ENCODE measurements around the gene ARHGEF1.
A peak's percentile ranks its signal among the peaks of the same experiment; 100 is the strongest.

The ARHGEF1 gene

GRCh38 chr19:41876847-41877832, 5.8 kb upstream of the ARHGEF1 start, which contains the start of gene CD79A:
TSS of gene CD79A (plus strand) at chr19:41877279. CDS start at chr19:41877305, 26 bp downstream.
- Histone ChIP-seq H3K9me3 (ENCODE audit: control insufficient read depth in 1 of 2, low read length in 2 of 2) (no peaks in the 10 kb centered on the region), H3K4me1 (ENCODE audit: control insufficient read depth in 1 of 2, insufficient read depth in 2 of 2, low read length in 2 of 2) (peaks cover 5 to 6% of the 10 kb centered on the region in 2 donors), H3K4me3 (ENCODE audit: low read depth in 1 of 2, low read length in 2 of 2) (no peak within 1 kb of the TSS), H3K27ac (ENCODE audit: low read length) (peak within 1 kb of the TSS; percentile 45), H3K27me3 (ENCODE audit: low read depth, low read length) (no peaks in the 10 kb centered on the region), H3K36me3 (ENCODE audit: control insufficient read depth in 1 of 2, insufficient read depth in 2 of 2, low read length in 2 of 2) (peaks cover under 1 to 1% of the 10 kb centered on the region in 2 donors)

- Histone ChIP-seq H3K4me3 (ENCODE audit: low read depth in 1 of 2, low read length in 2 of 2) (no peak overlapping the region), H3K27me3 (ENCODE audit: low read depth, low read length) (no peaks in the 10 kb centered on the region), H3K36me3 (ENCODE audit: control insufficient read depth in 1 of 2, insufficient read depth in 2 of 2, low read length in 2 of 2) (no peaks in the 10 kb centered on the region), H3K9me3 (ENCODE audit: control insufficient read depth in 1 of 2, low read length in 2 of 2) (no peaks in the 10 kb centered on the region), H3K27ac (ENCODE audit: low read length) (peak overlapping the region; percentile 45), H3K4me1 (ENCODE audit: control insufficient read depth in 1 of 2, insufficient read depth in 2 of 2, low read length in 2 of 2) (peaks cover under 1% of the 10 kb centered on the region in 2 donors)
Measured at GRCh38 chr19:41877916-41878905, 4.8 kb upstream of the ARHGEF1 start.

DNA sequence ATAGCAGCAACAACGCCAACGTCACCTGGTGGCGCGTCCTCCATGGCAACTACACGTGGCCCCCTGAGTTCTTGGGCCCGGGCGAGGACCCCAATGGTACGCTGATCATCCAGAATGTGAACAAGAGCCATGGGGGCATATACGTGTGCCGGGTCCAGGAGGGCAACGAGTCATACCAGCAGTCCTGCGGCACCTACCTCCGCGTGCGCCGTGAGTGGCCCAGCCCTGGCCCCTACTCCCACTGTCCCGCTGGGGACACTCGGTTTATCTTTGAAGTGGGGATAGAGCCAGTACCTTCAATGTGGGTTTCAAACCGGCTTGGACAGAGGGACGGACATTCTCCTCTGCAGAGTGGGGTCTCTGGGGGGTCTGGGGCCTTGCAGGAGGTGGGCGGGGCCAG, 3.9 kb upstream of the ARHGEF1 start:
- Histone ChIP-seq H3K4me1 (ENCODE audit: control insufficient read depth in 1 of 2, insufficient read depth in 2 of 2, low read length in 2 of 2) (peaks cover 0 to 6% of the 10 kb centered on the region in 2 donors), H3K4me3 (ENCODE audit: low read depth in 1 of 2, low read length in 2 of 2) (no peak overlapping the region), H3K27ac (ENCODE audit: low read length) (no peak overlapping the region)

GRCh38 chr19:41879670-41880328, 3.2 kb upstream of the ARHGEF1 start:
- Histone ChIP-seq H3K27ac (ENCODE audit: low read length) (no peak overlapping the region), H3K36me3 (ENCODE audit: control insufficient read depth in 1 of 2, insufficient read depth in 2 of 2, low read length in 2 of 2) (no peaks in the 10 kb centered on the region), H3K27me3 (ENCODE audit: low read depth, low read length) (no peaks in the 10 kb centered on the region), H3K4me3 (ENCODE audit: low read depth in 1 of 2, low read length in 2 of 2) (no peak overlapping the region), H3K4me1 (ENCODE audit: control insufficient read depth in 1 of 2, insufficient read depth in 2 of 2, low read length in 2 of 2) (peaks cover 3 to 11% of the 10 kb centered on the region in 2 donors), H3K9me3 (ENCODE audit: control insufficient read depth in 1 of 2, low read length in 2 of 2) (no peaks in the 10 kb centered on the region)

More for the DNA sequence above, 3.9 kb upstream of the ARHGEF1 start:
- H3K27me3 ChIP-seq (ENCODE audit: low read depth, low read length) = no peaks in the 10 kb centered on the region
- H3K9me3 ChIP-seq (ENCODE audit: control insufficient read depth in 1 of 2, low read length in 2 of 2) = no peaks in the 10 kb centered on the region
- H3K36me3 ChIP-seq (ENCODE audit: control insufficient read depth in 1 of 2, insufficient read depth in 2 of 2, low read length in 2 of 2) = no peaks in the 10 kb centered on the region

DNA sequence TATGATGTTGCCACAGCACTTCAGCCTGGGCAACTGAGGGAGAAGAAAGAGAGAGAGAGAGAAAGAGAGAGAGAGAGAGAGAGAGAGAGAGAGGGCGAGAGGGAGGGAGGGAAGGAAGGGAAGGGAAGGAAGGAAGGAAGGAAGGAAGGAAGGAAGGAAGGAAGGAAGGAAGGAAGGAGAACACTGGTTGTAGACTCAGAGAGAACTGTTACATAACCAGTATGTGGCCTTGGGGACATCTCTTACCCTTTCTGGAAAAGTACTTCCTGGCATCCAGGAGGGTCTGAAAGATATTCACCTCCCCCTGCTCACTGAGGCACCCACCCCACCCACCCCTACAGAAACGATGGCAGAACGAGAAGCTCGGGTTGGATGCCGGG, 2.7 kb upstream of the ARHGEF1 start:
- Histone ChIP-seq H3K36me3 (ENCODE audit: control insufficient read depth in 1 of 2, insufficient read depth in 2 of 2, low read length in 2 of 2) (no peaks in the 10 kb centered on the region), H3K27ac (ENCODE audit: low read length) (no peak overlapping the region), H3K4me1 (ENCODE audit: control insufficient read depth in 1 of 2, insufficient read depth in 2 of 2, low read length in 2 of 2) (peaks cover 7 to 15% of the 10 kb centered on the region in 2 donors), H3K4me3 (ENCODE audit: low read depth in 1 of 2, low read length in 2 of 2) (no peak overlapping the region), H3K27me3 (ENCODE audit: low read depth, low read length) (no peaks in the 10 kb centered on the region), H3K9me3 (ENCODE audit: control insufficient read depth in 1 of 2, low read length in 2 of 2) (no peaks in the 10 kb centered on the region)

DNA sequence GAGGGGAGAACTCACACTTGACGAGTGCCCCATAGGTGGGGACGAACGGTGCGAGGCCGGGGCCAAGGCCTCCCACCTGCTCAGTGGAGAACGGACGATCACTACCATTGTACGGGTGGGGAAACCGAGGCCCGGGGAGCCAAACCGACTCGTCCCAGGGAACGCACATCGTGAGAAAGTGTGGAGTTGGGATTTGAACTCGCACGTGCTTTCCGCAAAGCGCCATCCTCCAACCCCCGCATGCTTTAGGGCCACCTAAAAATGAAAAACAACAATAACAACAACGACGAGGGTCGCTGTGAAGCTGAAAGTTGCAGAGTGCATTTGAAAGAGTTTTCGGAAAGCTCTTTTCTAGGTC, 458 bp downstream of the ARHGEF1 start:
- Histone ChIP-seq H3K27me3 (ENCODE audit: low read depth, low read length) (no peaks in the 10 kb centered on the region), H3K4me3 (ENCODE audit: low read depth in 1 of 2, low read length in 2 of 2) (peak overlapping the region; percentile 96 to 99), H3K9me3 (ENCODE audit: control insufficient read depth in 1 of 2, low read length in 2 of 2) (no peaks in the 10 kb centered on the region), H3K4me1 (ENCODE audit: control insufficient read depth in 1 of 2, insufficient read depth in 2 of 2, low read length in 2 of 2) (peaks cover 7 to 28% of the 10 kb centered on the region in 2 donors), H3K36me3 (ENCODE audit: control insufficient read depth in 1 of 2, insufficient read depth in 2 of 2, low read length in 2 of 2) (peaks cover 0 to 12% of the 10 kb centered on the region in 2 donors), H3K27ac (ENCODE audit: low read length) (peak overlapping the region; percentile 77)

GRCh38 chr19:41883821-41884733, 1.1 kb downstream of the ARHGEF1 start:
- no peaks in the 10 kb centered on the region for H3K27me3 ChIP-seq (ENCODE audit: low read depth, low read length)
- peaks cover under 1 to 15% of the 10 kb centered on the region in 2 donors for H3K36me3 ChIP-seq (ENCODE audit: control insufficient read depth in 1 of 2, insufficient read depth in 2 of 2, low read length in 2 of 2)
- peaks cover 7 to 28% of the 10 kb centered on the region in 2 donors for H3K4me1 ChIP-seq (ENCODE audit: control insufficient read depth in 1 of 2, insufficient read depth in 2 of 2, low read length in 2 of 2)
- peak overlapping the region; percentile 77 for H3K27ac ChIP-seq (ENCODE audit: low read length)
- no peaks in the 10 kb centered on the region for H3K9me3 ChIP-seq (ENCODE audit: control insufficient read depth in 1 of 2, low read length in 2 of 2)
- H3K4me3 ChIP-seq (ENCODE audit: low read depth in 1 of 2, low read length in 2 of 2) = peak overlapping the region; percentile 96 to 99

- H3K4me3 ChIP-seq (ENCODE audit: low read depth in 1 of 2, low read length in 2 of 2) = no peak overlapping the region
- peaks cover 7 to 32% of the 10 kb centered on the region in 2 donors for H3K36me3 ChIP-seq (ENCODE audit: control insufficient read depth in 1 of 2, insufficient read depth in 2 of 2, low read length in 2 of 2)
- H3K27me3 ChIP-seq (ENCODE audit: low read depth, low read length) = no peaks in the 10 kb centered on the region
- H3K9me3 ChIP-seq (ENCODE audit: control insufficient read depth in 1 of 2, low read length in 2 of 2) = no peaks in the 10 kb centered on the region
- H3K27ac ChIP-seq (ENCODE audit: low read length) = no peak overlapping the region
- peaks cover 7 to 28% of the 10 kb centered on the region in 2 donors for H3K4me1 ChIP-seq (ENCODE audit: control insufficient read depth in 1 of 2, insufficient read depth in 2 of 2, low read length in 2 of 2)
Measured at GRCh38 chr19:41886761-41887710, 4.1 kb downstream of the ARHGEF1 start.

DNA sequence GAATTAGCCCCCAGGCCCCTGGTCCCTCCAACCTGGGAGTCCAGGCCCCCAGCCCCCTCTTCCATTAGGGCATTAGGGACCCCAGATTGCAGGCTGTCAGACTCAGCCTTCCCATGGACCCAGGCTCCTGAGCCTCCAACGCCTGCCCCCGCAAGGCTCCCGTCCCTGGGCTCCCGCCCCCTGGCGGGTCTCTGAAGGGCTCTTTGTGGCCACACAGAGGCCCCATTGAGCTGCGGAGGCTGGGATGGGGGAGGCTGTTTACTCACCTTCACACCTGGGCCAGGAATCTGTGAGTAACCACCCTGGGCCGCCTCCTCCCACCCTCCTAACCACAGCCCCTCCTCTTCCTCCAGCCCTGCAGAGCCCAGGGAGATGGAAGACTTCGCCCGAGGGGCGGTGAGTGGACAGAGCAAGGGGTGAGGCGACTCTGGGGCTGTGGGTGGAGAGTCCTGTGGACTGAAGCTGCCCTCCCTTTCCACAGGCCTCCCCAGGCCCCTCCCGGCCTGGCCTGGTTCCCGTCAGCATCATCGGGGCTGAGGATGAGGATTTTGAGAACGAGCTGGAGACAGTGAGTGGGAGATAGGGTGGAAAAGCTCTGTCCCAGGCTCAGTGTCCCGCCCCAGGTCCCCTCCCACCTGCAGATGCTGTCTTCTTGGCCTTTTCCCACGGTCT, 4.9 kb downstream of the ARHGEF1 start:
- Histone ChIP-seq H3K4me1 (ENCODE audit: control insufficient read depth in 1 of 2, insufficient read depth in 2 of 2, low read length in 2 of 2) (peaks cover 7 to 28% of the 10 kb centered on the region in 2 donors), H3K9me3 (ENCODE audit: control insufficient read depth in 1 of 2, low read length in 2 of 2) (no peaks in the 10 kb centered on the region), H3K27ac (ENCODE audit: low read length) (no peak overlapping the region), H3K36me3 (ENCODE audit: control insufficient read depth in 1 of 2, insufficient read depth in 2 of 2, low read length in 2 of 2) (peaks cover 13 to 40% of the 10 kb centered on the region in 2 donors), H3K27me3 (ENCODE audit: low read depth, low read length) (no peaks in the 10 kb centered on the region), H3K4me3 (ENCODE audit: low read depth in 1 of 2, low read length in 2 of 2) (no peak overlapping the region)
